Measurements from ENCODE around the gene EXOC6B. TPM values are rescaled to one million over a fixed set of nuclear protein-coding genes. Genes with fewer than 3 reads are reported as not detected.
"Not testable (repeated sequence)": the region's sequence is repeated elsewhere in the genome, so short reads cannot be mapped to it uniquely, and the experiment has no call there.

The EXOC6B gene
- total RNA-seq, 2 donors from 2014 or later = 16.6 to 36.6 TPM

DNA sequence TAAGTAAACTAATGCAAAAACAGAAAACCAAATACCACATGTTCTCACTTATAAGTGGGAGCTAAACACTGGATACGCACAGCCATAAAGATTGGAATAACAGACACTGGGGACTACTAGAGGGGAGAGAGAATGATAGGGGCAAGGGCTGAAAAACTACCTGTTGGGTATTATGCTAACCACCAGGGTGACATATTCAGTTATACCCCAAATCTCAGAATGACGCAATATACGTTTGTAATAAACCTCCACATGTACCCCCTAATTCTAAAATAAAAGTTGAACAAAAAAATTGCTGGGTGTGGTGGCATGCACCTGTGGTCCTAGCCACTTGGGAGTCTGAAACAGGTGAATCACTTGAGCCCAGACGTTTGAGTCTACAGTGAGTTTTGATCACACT lies 157.2 kb downstream of the EXOC6B start:
- Histone ChIP-seq H3K9me3 (no peaks in the 10 kb centered on the region), H3K36me3 (no peaks in the 10 kb centered on the region), H3K4me1 (replicated peaks) (no peaks in the 10 kb centered on the region), H3K27ac (no peak overlapping the region), H3K4me3 (no peak overlapping the region), H3K27me3 (replicated peaks; ENCODE audit: insufficient read depth) (no peaks in the 10 kb centered on the region)
- TF ChIP-seq POLR2A (IDR thresholded peaks at IDR 0.05) (no peak), POLR2AphosphoS5 (IDR thresholded peaks at IDR 0.05) (no peak)
- TF ChIP-seq, protein P1, sequence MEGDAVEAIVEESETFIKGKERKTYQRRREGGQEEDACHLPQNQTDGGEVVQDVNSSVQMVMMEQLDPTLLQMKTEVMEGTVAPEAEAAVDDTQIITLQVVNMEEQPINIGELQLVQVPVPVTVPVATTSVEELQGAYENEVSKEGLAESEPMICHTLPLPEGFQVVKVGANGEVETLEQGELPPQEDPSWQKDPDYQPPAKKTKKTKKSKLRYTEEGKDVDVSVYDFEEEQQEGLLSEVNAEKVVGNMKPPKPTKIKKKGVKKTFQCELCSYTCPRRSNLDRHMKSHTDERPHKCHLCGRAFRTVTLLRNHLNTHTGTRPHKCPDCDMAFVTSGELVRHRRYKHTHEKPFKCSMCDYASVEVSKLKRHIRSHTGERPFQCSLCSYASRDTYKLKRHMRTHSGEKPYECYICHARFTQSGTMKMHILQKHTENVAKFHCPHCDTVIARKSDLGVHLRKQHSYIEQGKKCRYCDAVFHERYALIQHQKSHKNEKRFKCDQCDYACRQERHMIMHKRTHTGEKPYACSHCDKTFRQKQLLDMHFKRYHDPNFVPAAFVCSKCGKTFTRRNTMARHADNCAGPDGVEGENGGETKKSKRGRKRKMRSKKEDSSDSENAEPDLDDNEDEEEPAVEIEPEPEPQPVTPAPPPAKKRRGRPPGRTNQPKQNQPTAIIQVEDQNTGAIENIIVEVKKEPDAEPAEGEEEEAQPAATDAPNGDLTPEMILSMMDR (IDR thresholded peaks at IDR 0.05) = no peak
- intact Hi-C loops (cut with DNase I) = no loop called here
- DNase-seq (ENCODE audit: low spot score) = no peak
- 94% methylated on average over 4 of the region's 4 CpGs for WGBS

DNA sequence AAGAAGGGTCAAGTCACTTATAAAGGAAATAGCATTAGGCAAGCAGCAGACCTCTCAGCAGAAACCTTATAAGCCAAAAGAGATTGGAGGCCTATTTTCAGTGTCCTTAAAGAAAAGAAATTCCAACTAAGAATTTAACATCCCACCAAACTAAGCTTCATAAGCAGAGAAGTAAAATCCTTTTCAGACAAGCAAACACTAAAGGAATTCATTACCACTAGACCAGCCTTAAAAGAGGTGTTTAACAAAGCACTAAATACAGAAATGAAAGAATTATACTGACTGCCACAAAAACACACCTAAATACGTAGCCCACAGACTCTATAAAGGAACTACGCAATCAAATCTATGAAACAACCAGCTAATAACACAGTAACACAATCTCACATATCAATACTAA lies 160.4 kb downstream of the EXOC6B start:
- Histone ChIP-seq H3K27ac (no peak overlapping the region), H3K36me3 (no peaks in the 10 kb centered on the region), H3K4me1 (replicated peaks) (no peaks in the 10 kb centered on the region), H3K4me3 (no peak overlapping the region), H3K27me3 (replicated peaks; ENCODE audit: insufficient read depth) (no peaks in the 10 kb centered on the region), H3K9me3 (no peaks in the 10 kb centered on the region)
- DNase-seq (ENCODE audit: low spot score) = no peak
- TF ChIP-seq, protein P1 (IDR thresholded peaks at IDR 0.05) = no peak
- no peak for TF ChIP-seq POLR2A (IDR thresholded peaks at IDR 0.05)
- no peak for TF ChIP-seq POLR2AphosphoS5 (IDR thresholded peaks at IDR 0.05)
- intact Hi-C loops (cut with DNase I) = no loop called here
- 86% methylated on average over 2 of the region's 2 CpGs for WGBS

DNA sequence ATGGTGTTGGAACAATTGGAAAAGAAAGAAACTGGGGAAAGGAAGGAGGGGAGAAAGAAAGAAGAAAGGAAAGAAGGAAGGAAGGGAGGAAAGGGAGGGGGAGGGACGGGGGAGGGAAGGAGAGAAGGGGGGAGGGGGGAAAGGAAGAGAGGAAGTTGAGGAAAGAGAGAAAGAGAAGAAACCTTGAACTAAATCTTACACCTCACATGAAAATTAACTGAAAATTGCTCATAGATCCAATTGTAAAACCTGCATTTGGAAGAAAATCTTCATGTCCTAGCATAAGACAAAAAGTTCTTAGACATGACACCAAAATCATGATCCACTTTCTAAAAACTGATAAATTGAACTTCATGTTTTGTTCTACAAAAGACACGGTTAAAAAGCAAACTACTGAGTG lies 163.8 kb downstream of the EXOC6B start:
- Histone ChIP-seq H3K9me3 (no peaks in the 10 kb centered on the region), H3K4me3 (no peak overlapping the region), H3K27ac (no peak overlapping the region), H3K36me3 (no peaks in the 10 kb centered on the region), H3K4me1 (replicated peaks) (no peaks in the 10 kb centered on the region), H3K27me3 (replicated peaks; ENCODE audit: insufficient read depth) (no peaks in the 10 kb centered on the region)
- TF ChIP-seq POLR2AphosphoS5 (IDR thresholded peaks at IDR 0.05) (no peak), POLR2A (IDR thresholded peaks at IDR 0.05) (no peak)
- TF ChIP-seq, protein P1 (IDR thresholded peaks at IDR 0.05) = no peak
- no peak for DNase-seq (ENCODE audit: low spot score)
- WGBS = 82% methylated on average over 2 of the region's 2 CpGs
- intact Hi-C loops (cut with DNase I) = no loop called here

DNA sequence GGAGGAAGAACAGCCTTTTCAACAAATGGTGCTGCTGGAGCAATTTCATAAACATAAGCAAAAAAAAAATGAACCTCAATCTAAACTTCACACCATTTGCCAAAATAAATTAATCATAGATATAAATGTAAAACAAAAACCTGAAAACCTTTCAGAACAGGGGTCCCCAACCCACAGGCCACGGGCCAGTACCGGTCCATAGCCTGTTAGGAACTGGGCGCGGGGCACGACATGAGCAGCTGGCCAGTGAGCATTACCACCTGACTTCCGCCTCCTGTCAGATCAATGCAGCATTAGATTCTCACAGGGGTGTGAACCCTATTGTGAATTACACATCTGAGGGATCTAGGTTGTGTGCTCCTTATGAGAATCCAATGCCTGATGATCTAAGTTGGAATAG lies 176.0 kb downstream of the EXOC6B start:
- DNase-seq (ENCODE audit: low spot score) = no peak
- WGBS = 96% methylated on average over 6 of the region's 6 CpGs
- TF ChIP-seq, protein P1 (IDR thresholded peaks at IDR 0.05) = no peak
- TF ChIP-seq POLR2A (IDR thresholded peaks at IDR 0.05) (no peak), POLR2AphosphoS5 (IDR thresholded peaks at IDR 0.05) (no peak)
- Histone ChIP-seq H3K4me1 (replicated peaks) (no peaks in the 10 kb centered on the region), H3K36me3 (no peaks in the 10 kb centered on the region), H3K4me3 (no peak overlapping the region), H3K27me3 (replicated peaks; ENCODE audit: insufficient read depth) (no peaks in the 10 kb centered on the region), H3K27ac (no peak overlapping the region), H3K9me3 (no peaks in the 10 kb centered on the region)
- intact Hi-C loops (cut with DNase I) = no loop called here

DNA sequence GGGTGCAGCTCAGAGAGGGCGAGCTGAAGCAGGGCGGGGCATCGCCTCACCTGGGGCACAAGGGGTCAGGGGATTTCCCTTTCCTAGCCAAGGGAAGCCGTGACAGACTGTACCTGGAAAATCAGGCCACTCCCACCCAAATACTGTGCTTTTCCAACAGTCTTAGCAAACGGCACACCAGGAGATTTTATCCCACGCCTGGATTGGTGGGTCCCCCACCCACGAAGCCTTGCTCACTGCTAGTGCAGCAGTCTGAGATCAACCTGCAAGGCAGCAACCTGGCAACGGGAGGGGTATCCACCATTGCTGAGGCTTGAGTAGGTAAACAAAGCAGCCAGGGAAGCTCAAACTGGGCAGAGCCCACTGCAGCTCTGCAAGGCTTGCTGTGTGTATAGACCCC lies 184.6 kb downstream of the EXOC6B start:
- DNase-seq (ENCODE audit: low spot score); H3K27ac ChIP-seq; intact Hi-C loops (cut with DNase I); H3K27me3 ChIP-seq (replicated peaks; ENCODE audit: insufficient read depth); H3K36me3 ChIP-seq; H3K4me1 ChIP-seq (replicated peaks); H3K4me3 ChIP-seq; H3K9me3 ChIP-seq: not testable (repeated sequence)
- WGBS = 97% methylated on average over 8 of the region's 8 CpGs

Measured in prostate gland (tissue), 2 donors.